VCaP (cell line): ENCODE results near the gene TNFSF18.

Experiments used
- H3K27ac ChIP-seq: fragments of 450-650 bp; 2 replicates; pipeline ENCODE4 v1.5.1; 2017
- CTCF ChIP-seq: fragments of 450-650 bp; conservative IDR thresholded peaks from 2 replicates; pipeline ENCODE4 v1.5.1; 2017; ENCODE audit warnings: mild to moderate bottlenecking, moderate library complexity

Gene TNFSF18

GRCh38 chr1:172997941-172998361, 52.8 kb downstream of the TNFSF18 start:
- H3K27ac ChIP-seq, result no peak overlapping the region
- no peak for TF ChIP-seq CTCF

GRCh38 chr1:172993640-172994039, 57.1 kb downstream of the TNFSF18 start:
- no peak overlapping the region for H3K27ac ChIP-seq
- TF ChIP-seq CTCF, result no peak

GRCh38 chr1:172991674-172992400, 58.9 kb downstream of the TNFSF18 start:
- H3K27ac ChIP-seq, result no peak overlapping the region
- TF ChIP-seq CTCF, result no peak

GRCh38 chr1:172990598-172991215, 60.0 kb downstream of the TNFSF18 start:
- no peak for TF ChIP-seq CTCF
- no peak overlapping the region for H3K27ac ChIP-seq
